GM23248 (cell line): ENCODE measurements around the gene PKD1L1. TPM values are rescaled to one million over a fixed set of nuclear protein-coding genes. Genes with fewer than 3 reads are reported as not detected.

Experiments used
- DNase-seq: peaks from one replicate; pipeline ENCODE4 v3.0.0-alpha.2; 2015
- H2AFZ ChIP-seq: fragments of 200-600 bp; sonication (generic); 2 replicates; pipeline ENCODE4 v1.6.1; 2016; ENCODE audit warnings: antibody characterized with exemption
- H3F3A ChIP-seq: fragments of 200-600 bp; sonication (generic); 2 replicates; pipeline ENCODE4 v1.6.1; 2016; ENCODE audit warnings: mild to moderate bottlenecking, antibody characterized with exemption, mixed run types; ENCODE audit not compliant: insufficient read depth
- H3K27ac ChIP-seq: fragments of 200-600 bp; sonication (generic); 2 replicates; pipeline ENCODE4 v1.5.1; 2016; ENCODE audit warnings: mild to moderate bottlenecking
- H3K27me3 ChIP-seq: fragments of 200-600 bp; sonication (generic); replicated peaks from 2 replicates; pipeline ENCODE4 v1.6.1; 2016; ENCODE audit warnings: mild to moderate bottlenecking; ENCODE audit not compliant: insufficient read depth
- H3K36me3 ChIP-seq: fragments of 200-600 bp; sonication (generic); 2 replicates; pipeline ENCODE4 v1.6.1; 2016; ENCODE audit warnings: low read depth, mild to moderate bottlenecking
- H3K4me1 ChIP-seq: fragments of 200-600 bp; sonication (generic); 2 replicates; pipeline ENCODE4 v1.6.1; 2016; ENCODE audit warnings: mild to moderate bottlenecking; ENCODE audit not compliant: insufficient read depth
- H3K4me2 ChIP-seq: fragments of 200-600 bp; sonication (generic); one replicate; pipeline ENCODE4 v1.6.1; 2016; ENCODE audit warnings: mild to moderate bottlenecking; ENCODE audit not compliant: unreplicated experiment
- H3K4me3 ChIP-seq: fragments of 200-600 bp; sonication (generic); 2 replicates; pipeline ENCODE4 v1.5.1; 2016; ENCODE audit warnings: mild to moderate bottlenecking
- H3K79me2 ChIP-seq: fragments of 200-600 bp; sonication (generic); 2 replicates; pipeline ENCODE4 v1.6.1; 2016; ENCODE audit warnings: mild to moderate bottlenecking; ENCODE audit not compliant: insufficient read depth
- H3K9ac ChIP-seq: fragments of 200-600 bp; sonication (generic); 2 replicates; pipeline ENCODE4 v1.6.1; 2016; ENCODE audit warnings: mild to moderate bottlenecking
- H3K9me2 ChIP-seq: fragments of 200-600 bp; sonication (generic); 2 replicates; pipeline ENCODE4 v1.6.1; 2016; ENCODE audit warnings: mixed run types, mild to moderate bottlenecking, moderate library complexity; ENCODE audit not compliant: insufficient read depth
- H3K9me3 ChIP-seq: fragments of 200-600 bp; sonication (generic); one replicate; pipeline ENCODE4 v1.6.1; 2017; ENCODE audit warnings: low read depth
- H4K20me1 ChIP-seq: fragments of 200-600 bp; sonication (generic); 2 replicates; pipeline ENCODE4 v1.6.0; 2016; ENCODE audit not compliant: insufficient read depth
- EZH2 ChIP-seq: fragments of 200-600 bp; sonication (generic); IDR thresholded peaks from 2 replicates; pipeline ENCODE4 v1.6.1; 2018; ENCODE audit warnings: antibody characterized with exemption, mild to moderate bottlenecking; ENCODE audit not compliant: insufficient read depth, poor library complexity, severe bottlenecking
- EZH2phosphoT487 ChIP-seq: fragments of 200-600 bp; sonication (generic); IDR thresholded peaks from 2 replicates; pipeline ENCODE4 v1.6.1; 2018; ENCODE audit warnings: antibody characterized with exemption, moderate library complexity, mild to moderate bottlenecking, low read depth; ENCODE audit not compliant: insufficient read depth
- WGBS, 2 experiments: methylation state at CpG; one replicate each; pipeline ENCODE4 v1.1.6; 2015 to 2017; ENCODE audit warnings: low lambda C conversion rate in 2 of 2, low coverage in 1 of 2; ENCODE audit errors: missing lambda C conversion rate in 2 of 2; 5-methylcytosine and 5-hydroxymethylcytosine counted together
- in situ Hi-C: fragments of 300-500 bp; cut with MboI; formaldehyde crosslinking; loops from 2 replicates; pipeline ENCODE4 v1.15.0; 2020
- polyA plus RNA-seq: library from polyadenylated mRNA; unstranded; fragments of >200 nt; fragmentation: Nextera tagmentation; extraction: Ambion mirVana; gene quantifications from 2 replicates; pipeline ENCODE4 v1.2.1, GENCODE V29; 2016
- total RNA-seq: library from RNA; depleted of rRNA; stranded (reverse); fragments of >200 nt; shearing (Covaris generic); gene quantifications from 2 replicates; pipeline ENCODE4 v1.2.3, GENCODE V29; 2014

PKD1L1 gene
- total and polyA plus RNA-seq, 2 experiments from 2014 or later: 0.06 to 0.11 TPM

- no peaks in the 10 kb centered on the region for H4K20me1 ChIP-seq
- peaks cover 13% of the 10 kb centered on the region for H3K4me1 ChIP-seq
- no peak overlapping the region for H3K4me3 ChIP-seq
- TF ChIP-seq EZH2 (no peak), EZH2phosphoT487 (no peak)
- no peaks in the 10 kb centered on the region for H3K9me2 ChIP-seq
- DNase-seq: no peak
- no peaks in the 10 kb centered on the region for H3K79me2 ChIP-seq
- H3K27me3 ChIP-seq: no peaks in the 10 kb centered on the region
- no peak overlapping the region for H3K4me2 ChIP-seq
- no peaks in the 10 kb centered on the region for H3K9me3 ChIP-seq
- WGBS, 2 experiments: 97 to 99% methylated on average over 6 of the region's 6 CpGs
- H3K9ac ChIP-seq: no peak overlapping the region
- H3F3A ChIP-seq: peaks cover 14% of the 10 kb centered on the region
- no peak overlapping the region for H3K27ac ChIP-seq
- peaks cover 11% of the 10 kb centered on the region; the same call in 1 of the 2 replicates for H3K36me3 ChIP-seq
- H2AFZ ChIP-seq: no peak overlapping the region
- in situ Hi-C loops: no loop called here
Measured at GRCh38 chr7:47956220-47956619, 8.0 kb upstream of the PKD1L1 start.

- Histone ChIP-seq H2AFZ (no peak overlapping the region), H3F3A (peaks cover 15% of the 10 kb centered on the region), H3K4me1 (peaks cover 13% of the 10 kb centered on the region), H3K36me3 (0 out of 2 replicates have a peak, but pooled peaks cover 4% of the 10 kb centered on the region), H4K20me1 (no peaks in the 10 kb centered on the region), H3K27me3 (no peaks in the 10 kb centered on the region), H3K9ac (no peak overlapping the region), H3K9me2 (no peaks in the 10 kb centered on the region), H3K4me2 (no peak overlapping the region), H3K4me3 (no peak overlapping the region), H3K9me3 (no peaks in the 10 kb centered on the region), H3K79me2 (no peaks in the 10 kb centered on the region), H3K27ac (peak overlapping the region; percentile 32; the same call in 1 of the 2 replicates)
- 55 to 61% methylated on average over 4 of the region's 4 CpGs for WGBS, 2 experiments
- DNase-seq: peak; percentile 63
- TF ChIP-seq EZH2 (no peak), EZH2phosphoT487 (no peak)
- in situ Hi-C loops: no loop called here
Measured at GRCh38 chr7:47954231-47954911, 6.1 kb upstream of the PKD1L1 start.

GRCh38 chr7:47953822-47954221 is 5.6 kb upstream of the PKD1L1 start:
- H3K4me1 ChIP-seq: peaks cover 13% of the 10 kb centered on the region
- H3K9me3 ChIP-seq: no peaks in the 10 kb centered on the region
- in situ Hi-C loops: no loop called here
- TF ChIP-seq EZH2phosphoT487: no peak
- no peak for TF ChIP-seq EZH2
- no peak for DNase-seq
- H3F3A ChIP-seq: peaks cover 15% of the 10 kb centered on the region
- H3K4me3 ChIP-seq: no peak overlapping the region
- H2AFZ ChIP-seq: no peak overlapping the region
- no peak overlapping the region for H3K4me2 ChIP-seq
- no peaks in the 10 kb centered on the region for H4K20me1 ChIP-seq
- 0 out of 2 replicates have a peak, but pooled peaks cover 4% of the 10 kb centered on the region for H3K36me3 ChIP-seq
- no peak overlapping the region for H3K9ac ChIP-seq
- 98 to 99% methylated on average over 4 of the region's 4 CpGs for WGBS, 2 experiments
- H3K9me2 ChIP-seq: no peaks in the 10 kb centered on the region
- H3K79me2 ChIP-seq: no peaks in the 10 kb centered on the region
- H3K27ac ChIP-seq: no peak overlapping the region
- H3K27me3 ChIP-seq: no peaks in the 10 kb centered on the region

- Histone ChIP-seq H3K27me3 (no peaks in the 10 kb centered on the region), H3K36me3 (0 out of 2 replicates have a peak, but pooled peaks cover 4% of the 10 kb centered on the region), H3K4me2 (no peak overlapping the region), H3K4me3 (no peak overlapping the region), H2AFZ (no peak overlapping the region), H3F3A (peaks cover 15% of the 10 kb centered on the region), H3K79me2 (no peaks in the 10 kb centered on the region), H3K9me3 (no peaks in the 10 kb centered on the region), H3K4me1 (peaks cover 13% of the 10 kb centered on the region), H3K9ac (no peak overlapping the region), H3K9me2 (no peaks in the 10 kb centered on the region), H4K20me1 (no peaks in the 10 kb centered on the region), H3K27ac (no peak overlapping the region)
- 83 to 85% methylated on average over 4 of the region's 4 CpGs for WGBS, 2 experiments
- in situ Hi-C loops: no loop called here
- DNase-seq: no peak
- no peak for TF ChIP-seq EZH2phosphoT487
- TF ChIP-seq EZH2: no peak
Measured at GRCh38 chr7:47952224-47952623, 4.0 kb upstream of the PKD1L1 start.

- H3K9ac ChIP-seq: no peak overlapping the region
- in situ Hi-C loops: no loop called here
- H3K27me3 ChIP-seq: no peaks in the 10 kb centered on the region
- no peak for DNase-seq
- H4K20me1 ChIP-seq: no peaks in the 10 kb centered on the region
- H3K79me2 ChIP-seq: no peaks in the 10 kb centered on the region
- peaks cover 13% of the 10 kb centered on the region for H3K4me1 ChIP-seq
- no peak overlapping the region for H3K4me3 ChIP-seq
- no peaks in the 10 kb centered on the region for H3K9me3 ChIP-seq
- TF ChIP-seq EZH2 (no peak), EZH2phosphoT487 (no peak)
- H3K27ac ChIP-seq: no peak overlapping the region
- no peaks in the 10 kb centered on the region for H3K36me3 ChIP-seq
- H3K9me2 ChIP-seq: no peaks in the 10 kb centered on the region
- no peak overlapping the region for H2AFZ ChIP-seq
- no peak overlapping the region for H3K4me2 ChIP-seq
- peaks cover 15% of the 10 kb centered on the region for H3F3A ChIP-seq
Measured at GRCh38 chr7:47951374-47951773, 3.1 kb upstream of the PKD1L1 start.
